Measurements from ENCODE around the gene CUL7.
"Not testable (repeated sequence)": the region's sequence is repeated elsewhere in the genome, so short reads cannot be mapped to it uniquely, and the experiment has no call there.

CUL7 gene

GRCh38 chr6:43053545-43054205 lies at the start of gene CUL7:
Gene CUL7, minus strand, starts transcription at chr6:43053851. Its CDS starts 1,063 bp downstream, at chr6:43052788.
- peak; percentile 94 for DNase-seq (ENCODE audit: low read depth)

GRCh38 chr6:43101497-43101896 lies 47.8 kb upstream of the CUL7 start:
- no peak for DNase-seq (ENCODE audit: low read depth)

- no peak for DNase-seq (ENCODE audit: low read depth)
These were observed 43.9 kb upstream of the CUL7 start for GRCh38 chr6:43097502-43097901.

GRCh38 chr6:43097098-43097489 lies 43.4 kb upstream of the CUL7 start:
- no peak for DNase-seq (ENCODE audit: low read depth)

- DNase-seq (ENCODE audit: low read depth), result peak; percentile 94
These were observed 42.9 kb upstream of the CUL7 start for GRCh38 chr6:43096451-43097097.

- DNase-seq (ENCODE audit: low read depth), result no peak
These were observed 42.3 kb upstream of the CUL7 start for GRCh38 chr6:43095939-43096338.

GRCh38 chr6:43093436-43094289 lies 40.0 kb upstream of the CUL7 start:
- DNase-seq (ENCODE audit: low read depth), result peak; percentile 85

- no peak for DNase-seq (ENCODE audit: low read depth)
These were observed 39.0 kb upstream of the CUL7 start for GRCh38 chr6:43092635-43093034.

- DNase-seq (ENCODE audit: low read depth), result peak; percentile 69
These were observed 37.9 kb upstream of the CUL7 start for GRCh38 chr6:43091436-43091991.

- DNase-seq (ENCODE audit: low read depth), result no peak
These were observed 37.4 kb upstream of the CUL7 start for GRCh38 chr6:43091020-43091419.

- no peak for DNase-seq (ENCODE audit: low read depth)
These were observed 36.9 kb upstream of the CUL7 start for GRCh38 chr6:43090559-43090956.

- no peak for DNase-seq (ENCODE audit: low read depth)
These were observed 36.4 kb upstream of the CUL7 start for GRCh38 chr6:43089874-43090558.

GRCh38 chr6:43089467-43089866 lies 35.8 kb upstream of the CUL7 start:
- no peak for DNase-seq (ENCODE audit: low read depth)

GRCh38 chr6:43088654-43089056 lies 35.0 kb upstream of the CUL7 start:
- peak; percentile 37 for DNase-seq (ENCODE audit: low read depth)

- DNase-seq (ENCODE audit: low read depth), result no peak
These were observed 32.5 kb upstream of the CUL7 start for GRCh38 chr6:43086022-43086658.

- no peak for DNase-seq (ENCODE audit: low read depth)
These were observed 29.4 kb upstream of the CUL7 start for GRCh38 chr6:43082806-43083655.

- DNase-seq (ENCODE audit: low read depth), result not testable (repeated sequence)
These were observed 28.3 kb upstream of the CUL7 start for GRCh38 chr6:43081922-43082321.

- no peak for DNase-seq (ENCODE audit: low read depth)
These were observed 27.4 kb upstream of the CUL7 start for GRCh38 chr6:43081043-43081442.

- peak; percentile 87 for DNase-seq (ENCODE audit: low read depth)
These were observed 25.0 kb upstream of the CUL7 start for GRCh38 chr6:43078691-43079090.

- DNase-seq (ENCODE audit: low read depth), result peak; percentile 76
These were observed 24.4 kb upstream of the CUL7 start for GRCh38 chr6:43077981-43078511.
